Calu3 (cell line): Measurements from ENCODE around the gene SUSD3. TPM values are rescaled to one million over a fixed set of nuclear protein-coding genes. Genes with fewer than 3 reads are reported as not detected.

ENCODE experiments used
- BruUV-seq: library from RNA; stranded (reverse); fragments of 400-500 nt; replicated peaks from 2 replicates; lab custom pipeline; 2021; lab: Mats Ljungman, UMichigan
- CTCF ChIA-PET: fragments of 300-600 bp; sonication (Branson Sonifier 250); formaldehyde crosslinking; loops from one replicate; lab custom pipeline; 2022; ENCODE audit warnings: antibody characterized with exemption; lab: Charles Lee
- DNase-seq: peaks from one replicate; pipeline ENCODE4 v3.0.0; 2022
- H3K27ac Mint-ChIP-seq: one replicate; pipeline ENCODE4 v1.8.0; 2022; ENCODE audit warnings: mixed read lengths; ENCODE audit not compliant: unreplicated experiment
- H3K27me3 Mint-ChIP-seq: one replicate; pipeline ENCODE4 v1.8.0; 2022; ENCODE audit warnings: mixed read lengths; ENCODE audit not compliant: unreplicated experiment
- H3K36me3 Mint-ChIP-seq: one replicate; pipeline ENCODE4 v1.8.0; 2022; ENCODE audit warnings: mild to moderate bottlenecking, moderate library complexity, mixed read lengths; ENCODE audit not compliant: insufficient read depth, unreplicated experiment
- H3K4me1 Mint-ChIP-seq: one replicate; pipeline ENCODE4 v1.8.0; 2022; ENCODE audit warnings: mild to moderate bottlenecking, low read depth, mixed read lengths; ENCODE audit not compliant: unreplicated experiment
- H3K4me3 Mint-ChIP-seq: one replicate; pipeline ENCODE4 v1.8.0; 2022; ENCODE audit warnings: mild to moderate bottlenecking, low read depth, moderate library complexity, mixed read lengths; ENCODE audit not compliant: unreplicated experiment
- H3K9me3 Mint-ChIP-seq: one replicate; pipeline ENCODE4 v1.8.0; 2022; ENCODE audit warnings: low read depth, mixed read lengths; ENCODE audit not compliant: unreplicated experiment
- CTCF ChIP-seq: fragments of 200-600 bp; IDR thresholded peaks from one replicate; pipeline ENCODE4 v1.8.0; 2022; ENCODE audit warnings: antibody characterized with exemption; ENCODE audit not compliant: unreplicated experiment
- intact Hi-C: fragments of 100-400 bp; cut with micrococcal nuclease; formaldehyde crosslinking; loops from one replicate; pipeline ENCODE4 v1.10.0; 2022; ENCODE audit not compliant: unreplicated experiment
- total RNA-seq: library from RNA; stranded (reverse); gene quantifications from 2 replicates; pipeline ENCODE4 v1.2.3, GENCODE V29; 2022

SUSD3 gene
- total RNA-seq, 1 experiment from 2014 or later: 1.3 TPM

GRCh38 chr9:93022721-93023520 lies 35.6 kb upstream of the SUSD3 start:
- TF ChIP-seq CTCF: no peak
- DNase-seq: no peak
- peaks cover 6% of the 10 kb centered on the region for H3K36me3 Mint-ChIP-seq
- H3K4me3 Mint-ChIP-seq: no peak overlapping the region
- H3K4me1 Mint-ChIP-seq: no peaks in the 10 kb centered on the region
- no peaks in the 10 kb centered on the region for H3K27me3 Mint-ChIP-seq
- CTCF ChIA-PET: no interaction called here
- no peak overlapping the region for H3K27ac Mint-ChIP-seq
- no TSS peak for BruUV-seq
- intact Hi-C loops: no loop called here
- no peaks in the 10 kb centered on the region for H3K9me3 Mint-ChIP-seq

DNA sequence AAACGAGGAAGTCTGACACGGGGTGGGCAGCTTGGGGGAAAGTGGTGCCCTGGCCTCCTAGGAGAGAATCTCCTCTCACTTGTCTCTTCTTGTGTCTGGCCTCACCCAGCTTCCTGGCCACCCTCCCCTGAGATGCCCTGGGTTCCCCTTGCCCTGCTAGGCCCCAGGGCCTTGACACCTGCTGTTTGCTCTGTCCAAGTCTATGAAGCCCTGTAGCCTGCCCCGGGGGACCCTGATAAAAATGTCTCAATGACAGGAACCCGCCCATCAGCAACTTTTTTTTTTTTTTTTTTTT lies 35.0 kb upstream of the SUSD3 start:
- H3K27ac Mint-ChIP-seq: no peak overlapping the region
- no peak for DNase-seq
- CTCF ChIA-PET: interaction anchor here (0.6 kb wide), 1 partner anchor 108 kb away, joined by 7 read pairs; no protein-coding TSS in a partner anchor
- no peak for TF ChIP-seq CTCF
- H3K9me3 Mint-ChIP-seq: no peaks in the 10 kb centered on the region
- H3K4me3 Mint-ChIP-seq: no peak overlapping the region
- H3K27me3 Mint-ChIP-seq: no peaks in the 10 kb centered on the region
- no peaks in the 10 kb centered on the region for H3K4me1 Mint-ChIP-seq
- peaks cover 6% of the 10 kb centered on the region for H3K36me3 Mint-ChIP-seq
- BruUV-seq: no TSS peak
- intact Hi-C loops: no loop called here

DNA sequence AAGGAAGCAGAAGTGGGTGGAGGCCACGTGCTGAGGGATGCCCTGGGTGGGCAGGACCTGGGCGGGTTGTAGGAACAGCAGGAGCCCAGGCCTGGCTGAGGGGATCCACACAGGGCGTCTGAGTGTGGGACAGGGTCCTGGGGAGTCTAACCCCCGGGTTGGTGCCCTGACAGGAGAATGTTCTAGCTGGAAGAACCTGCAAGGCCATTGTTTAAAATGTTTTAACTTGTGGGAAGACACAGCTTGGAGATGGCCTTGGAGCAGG lies 33.9 kb upstream of the SUSD3 start:
- no peak for DNase-seq
- Mint-ChIP-seq H3K36me3 (peaks cover under 1% of the 10 kb centered on the region), H3K27me3 (no peaks in the 10 kb centered on the region), H3K4me3 (no peak overlapping the region), H3K4me1 (no peaks in the 10 kb centered on the region), H3K27ac (no peak overlapping the region), H3K9me3 (no peaks in the 10 kb centered on the region)
- BruUV-seq: no TSS peak
- intact Hi-C loops: no loop called here
- no peak for TF ChIP-seq CTCF
- CTCF ChIA-PET: no interaction called here

- no TSS peak for BruUV-seq
- no peak for DNase-seq
These were observed 33.4 kb upstream of the SUSD3 start for GRCh38 chr9:93024986-93025630.

More at GRCh38 chr9:93024986-93025630, 33.4 kb upstream of the SUSD3 start:
- H3K9me3 Mint-ChIP-seq: no peaks in the 10 kb centered on the region
- TF ChIP-seq CTCF: no peak
- H3K27me3 Mint-ChIP-seq: no peaks in the 10 kb centered on the region
- no peak overlapping the region for H3K27ac Mint-ChIP-seq
- H3K4me1 Mint-ChIP-seq: no peaks in the 10 kb centered on the region
- intact Hi-C loops: no loop called here
- H3K36me3 Mint-ChIP-seq: no peaks in the 10 kb centered on the region
- CTCF ChIA-PET: no interaction called here
- H3K4me3 Mint-ChIP-seq: no peak overlapping the region
